IMR-90 (cell line): ENCODE measurements around the gene RGS17. TPM values are rescaled to one million over a fixed set of nuclear protein-coding genes. Genes with fewer than 3 reads are reported as not detected.

ENCODE experiments used
- ATAC-seq: fragments of 200-7000 bp; cut with Tn5 transposase; 2 replicates; pipeline ENCODE4 v1.9.1; 2020; ENCODE audit warnings: low read depth, mild to moderate bottlenecking, moderate library complexity
- BruUV-seq: library from RNA; stranded (reverse); fragments of 400-500 nt; replicated peaks from 2 replicates; lab custom pipeline; 2021; lab: Mats Ljungman, UMichigan
- CTCF ChIA-PET: fragments of 300-600 bp; formaldehyde crosslinking; extraction: SDS; loops from one replicate; lab custom pipeline; 2021; ENCODE audit warnings: antibody characterized with exemption; lab: Yijun Ruan, JAX
- POLR2A ChIA-PET: fragments of 300-600 bp; sonication (Branson Sonifier 250); formaldehyde crosslinking; loops from one replicate; lab custom pipeline; 2022; ENCODE audit warnings: antibody characterized with exemption; ENCODE audit not compliant: unreplicated experiment; lab: Charles Lee
- DNase-seq: peaks from one replicate; pipeline ENCODE4 v3.0.0; 2013
- H2AFZ ChIP-seq: replicated peaks from 2 replicates; pipeline ENCODE3; 2013; ENCODE audit warnings: low read length, mild to moderate bottlenecking; ENCODE audit not compliant: poor library complexity
- H2AK5ac ChIP-seq: 2 replicates; pipeline ENCODE4 v1.6.1; 2013; ENCODE audit warnings: low read depth, low read length, inconsistent platforms
- H2AK9ac ChIP-seq: replicated peaks from 2 replicates; pipeline ENCODE3; 2013; ENCODE audit warnings: mild to moderate bottlenecking, low read depth, low read length, moderate library complexity; ENCODE audit not compliant: poor library complexity
- H2BK120ac ChIP-seq: 2 replicates; pipeline ENCODE4 v1.6.1; 2013; ENCODE audit warnings: low read depth, low read length, inconsistent platforms
- H2BK15ac ChIP-seq: 3 replicates; pipeline ENCODE4 v1.6.1; 2013; ENCODE audit warnings: low read depth, low read length, inconsistent platforms
- H2BK20ac ChIP-seq: 2 replicates; pipeline ENCODE4 v1.6.1; 2013; ENCODE audit warnings: low read depth, mild to moderate bottlenecking, inconsistent platforms, low read length, moderate library complexity
- H2BK5ac ChIP-seq: 2 replicates; pipeline ENCODE4 v1.6.1; 2013; ENCODE audit warnings: mild to moderate bottlenecking, low read depth, low read length, inconsistent platforms; ENCODE audit not compliant: poor library complexity, severe bottlenecking
- H3K14ac ChIP-seq: replicated peaks from 2 replicates; pipeline ENCODE4 v1.6.1; 2013; ENCODE audit warnings: low read depth, low read length, inconsistent platforms
- H3K18ac ChIP-seq: 2 replicates; pipeline ENCODE4 v1.6.1; 2013; ENCODE audit warnings: low read depth, low read length, control low read depth
- H3K23ac ChIP-seq: 2 replicates; pipeline ENCODE4 v1.6.1; 2013; ENCODE audit warnings: low read depth, low read length, inconsistent platforms
- H3K27ac ChIP-seq: 2 replicates; pipeline ENCODE4 v1.5.1; 2013; ENCODE audit warnings: mild to moderate bottlenecking, control low read depth, low read length; ENCODE audit not compliant: insufficient read depth
- H3K27me3 ChIP-seq: 2 replicates; pipeline ENCODE4 v1.6.1; 2013; ENCODE audit warnings: low read length; ENCODE audit not compliant: control insufficient read depth, insufficient read depth
- H3K36me3 ChIP-seq: 2 replicates; pipeline ENCODE4 v1.6.1; 2013; ENCODE audit warnings: low read length, mixed read lengths; ENCODE audit not compliant: control insufficient read depth, insufficient read depth
- H3K4ac ChIP-seq: 2 replicates; pipeline ENCODE4 v1.6.1; 2013; ENCODE audit warnings: low read depth, low read length, inconsistent platforms
- H3K4me1 ChIP-seq: 2 replicates; pipeline ENCODE4 v1.6.1; 2013; ENCODE audit warnings: low read length, mixed read lengths; ENCODE audit not compliant: control insufficient read depth, insufficient read depth
- H3K4me2 ChIP-seq: 2 replicates; pipeline ENCODE4 v1.6.1; 2013; ENCODE audit warnings: low read depth, mild to moderate bottlenecking, control low read depth, low read length, moderate library complexity
- H3K4me3 ChIP-seq: 2 replicates; pipeline ENCODE4 v1.5.1; 2013; ENCODE audit warnings: low read depth, mild to moderate bottlenecking, control low read depth, low read length, moderate library complexity; ENCODE audit not compliant: insufficient read depth
- H3K56ac ChIP-seq: 2 replicates; pipeline ENCODE4 v1.6.1; 2013; ENCODE audit warnings: low read length, inconsistent platforms; ENCODE audit not compliant: insufficient read depth; ENCODE audit errors: extremely low read depth
- H3K79me1 ChIP-seq, 2 experiments: 2 replicates each; pipeline ENCODE4 v1.6.1; 2013; ENCODE audit warnings: low read length in 2 of 2, inconsistent platforms in 1 of 2, low read depth in 1 of 2
- H3K9ac ChIP-seq: 2 replicates; pipeline ENCODE4 v1.6.1; 2013; ENCODE audit warnings: low read depth, low read length, control low read depth
- H3K9me1 ChIP-seq: 2 replicates; pipeline ENCODE4 v1.6.1; 2013; ENCODE audit warnings: low read length, inconsistent platforms; ENCODE audit not compliant: insufficient read depth
- H3K9me3 ChIP-seq: 2 replicates; pipeline ENCODE4 v1.6.1; 2013; ENCODE audit warnings: low read length; ENCODE audit not compliant: control insufficient read depth, insufficient read depth
- H4K20me1 ChIP-seq: 2 replicates; pipeline ENCODE4 v1.6.1; 2013; ENCODE audit warnings: low read length, inconsistent platforms; ENCODE audit not compliant: insufficient read depth
- H4K5ac ChIP-seq: 2 replicates; pipeline ENCODE4 v1.6.1; 2013; ENCODE audit warnings: mild to moderate bottlenecking, low read depth, low read length, control low read depth
- H4K8ac ChIP-seq, 2 experiments: 2 replicates each; pipeline ENCODE4 v1.6.1; 2013; ENCODE audit warnings: low read depth in 2 of 2, low read length in 2 of 2, control low read depth in 1 of 2, inconsistent platforms in 1 of 2
- H4K91ac ChIP-seq: 2 replicates; pipeline ENCODE4 v1.6.1; 2013; ENCODE audit warnings: low read depth, low read length, inconsistent platforms; ENCODE audit not compliant: insufficient read depth
- RCOR1 ChIP-seq: IDR thresholded peaks from 2 replicates; pipeline ENCODE4 v1.6.1; 2012; ENCODE audit warnings: mild to moderate bottlenecking, low read length, improper control_type of control experiment; ENCODE audit not compliant: insufficient replicate concordance
- WGBS, 2 experiments: methylation state at CpG; one replicate each; pipeline versions ENCODE4 v1.1.5 to v1.1.7; 2013; ENCODE audit warnings: missing lambda C conversion rate in 2 of 2; ENCODE audit not compliant: insufficient read length in 1 of 2; ENCODE audit errors: extremely low coverage in 2 of 2; 5-methylcytosine and 5-hydroxymethylcytosine counted together
- dilution Hi-C: fragments of 300-500 bp; cut with HindIII; formaldehyde crosslinking; loops from one replicate; pipeline ENCODE4 v1.14.3; 2018; ENCODE audit warnings: low sequenced_read_pairs; ENCODE audit not compliant: unreplicated experiment
- in situ Hi-C: fragments of 300-500 bp; cut with MboI; formaldehyde crosslinking; loops from 3 replicates; pipeline ENCODE4 v1.14.3; 2019; ENCODE audit warnings: low sequenced_read_pairs, inconsistent platforms, mixed read lengths
- intact Hi-C: fragments of 100-400 bp; cut with micrococcal nuclease; formaldehyde crosslinking; loops from 2 replicates; pipeline ENCODE4 v1.10.0; 2022
- polyA plus RNA-seq, 3 experiments: library from polyadenylated mRNA; depleted of rRNA; stranded (reverse); fragments of >200 nt; gene quantifications; 2 replicates each; pipeline ENCODE4 v1.2.3, GENCODE V29; 2012; ENCODE audit warnings: low replicate concordance in 1 of 3
- total RNA-seq: library from RNA; depleted of rRNA; stranded (reverse); fragments of >200 nt; gene quantifications from 2 replicates; pipeline ENCODE4 v1.2.3, GENCODE V29; 2012

RGS17 gene
- total and polyA plus RNA-seq, 2 of the 4 experiments (the other 2 are of a cell fraction), result 0.75 to 1.4 TPM

DNA sequence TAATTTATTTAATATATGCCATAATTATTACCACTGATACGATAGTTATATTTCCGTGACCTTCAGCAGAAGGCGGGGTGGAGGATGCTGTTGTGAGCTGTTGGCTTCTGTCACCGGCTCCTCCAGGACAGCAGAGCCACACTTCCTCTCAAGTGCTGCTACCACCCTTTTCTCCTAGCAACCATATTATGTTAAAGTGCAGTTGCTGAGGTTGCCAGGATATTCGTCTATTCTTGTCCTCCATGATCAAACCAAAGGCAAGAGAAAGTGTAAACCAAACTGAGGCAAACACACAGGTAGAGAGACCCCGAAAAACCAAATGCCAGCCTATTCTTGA, 27.8 kb downstream of the RGS17 start:
- H3K4me1 ChIP-seq, result no peaks in the 10 kb centered on the region
- no peaks in the 10 kb centered on the region for H3K27me3 ChIP-seq
- H3K23ac ChIP-seq, result no peak overlapping the region
- no peak overlapping the region for H3K27ac ChIP-seq
- ATAC-seq, result no peak
- dilution Hi-C loops, result no loop called here
- H3K9ac ChIP-seq, result no peak overlapping the region
- no peaks in the 10 kb centered on the region for H3K9me3 ChIP-seq
- no peak for TF ChIP-seq RCOR1
- H4K91ac ChIP-seq, result no peak overlapping the region
- no peak overlapping the region for H2BK15ac ChIP-seq
- in situ Hi-C loops, result no loop called here
- no peak overlapping the region for H3K14ac ChIP-seq
- POLR2A ChIA-PET, result no interaction called here
- H2AK9ac ChIP-seq, result no peak overlapping the region
- WGBS, 2 experiments, result no CpG with 5 or more reads among the region's 6 CpGs
- no peak overlapping the region for H3K18ac ChIP-seq
- intact Hi-C loops, result no loop called here
- no peak for DNase-seq
- CTCF ChIA-PET, result interaction anchor here (1.3 kb wide), 1 partner anchor 14 kb away, joined by 4 read pairs; no protein-coding TSS in a partner anchor
- H2BK5ac ChIP-seq, result no peak overlapping the region
- no peak overlapping the region for H2BK20ac ChIP-seq
- H3K36me3 ChIP-seq, result no peaks in the 10 kb centered on the region
- no peak overlapping the region for H3K4me2 ChIP-seq
- H3K56ac ChIP-seq, result no peak overlapping the region
- H4K5ac ChIP-seq, result no peak overlapping the region
- no peak overlapping the region for H3K4ac ChIP-seq
- H2AFZ ChIP-seq, result no peak overlapping the region
- no peak overlapping the region for H3K4me3 ChIP-seq
- no peak overlapping the region for H2BK120ac ChIP-seq
- no peak overlapping the region for H2AK5ac ChIP-seq
- no peaks in the 10 kb centered on the region for H4K20me1 ChIP-seq
- no TSS peak for BruUV-seq
- no peak overlapping the region for H4K8ac ChIP-seq
- H3K79me1 ChIP-seq, result no peaks in the 10 kb centered on the region
- peaks cover 4% of the 10 kb centered on the region; the same call in 1 of the 2 replicates for H3K9me1 ChIP-seq
